ENCODE measurements around the gene CAMK4. TPM values are rescaled to one million over a fixed set of nuclear protein-coding genes. Genes with fewer than 3 reads are reported as not detected.

Gene CAMK4
- total and polyA plus RNA-seq, 2 of the 8 experiments (the other 6 are each of a cell fraction or from before 2014, with no cell fraction given): 1.8 to 8.3 TPM

DNA sequence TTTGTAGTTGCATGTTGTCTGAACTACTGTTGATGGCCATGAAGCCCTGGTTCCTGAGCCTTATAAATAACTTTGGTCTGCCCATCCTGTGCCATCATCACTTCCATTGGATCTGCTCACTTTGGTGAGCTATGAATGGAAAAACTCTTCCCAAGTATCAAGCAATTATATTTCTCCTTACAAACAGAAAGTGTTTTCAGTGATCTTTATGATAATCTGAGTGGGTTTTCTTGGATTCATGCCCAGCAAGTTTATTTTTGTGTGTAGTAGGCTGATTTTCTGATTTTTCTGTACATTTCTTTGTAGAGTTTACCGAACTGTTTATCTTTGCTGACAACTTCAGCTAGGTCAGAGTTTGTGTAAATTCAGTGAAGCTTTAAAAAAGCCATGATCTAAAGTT, 31.0 kb downstream of the CAMK4 start:
- POLR2A ChIA-PET (ENCODE audit: partially characterized antibody): no interaction called here
- no peak overlapping the region for H2AFZ ChIP-seq (ENCODE audit: low read length)
- CTCF ChIA-PET (ENCODE audit: partially characterized antibody): interaction anchor here (0.6 to 3.8 kb wide), 5 partner anchors 9 to 363 kb away, joined by 3 to 15 read pairs (median 3); no protein-coding TSS in a partner anchor

More for the DNA sequence above, 31.0 kb downstream of the CAMK4 start:
- H3K14ac ChIP-seq (ENCODE audit: insufficient read length): no peak overlapping the region
- no peak overlapping the region for H3K9ac ChIP-seq (replicated peaks in 1 of 4; ENCODE audit: extremely low read depth in 1 of 4, low read depth in 3 of 4, low read length in 3 of 4)
- H3K18ac ChIP-seq (ENCODE audit: extremely low read depth, low read length): no peak overlapping the region
- no peak overlapping the region for H3K23ac ChIP-seq (ENCODE audit: insufficient read length)
- H3K4me2 ChIP-seq (ENCODE audit: insufficient read depth in 1 of 2, low read depth in 2 of 2, low read length in 2 of 2): no peak overlapping the region
- no peaks in the 10 kb centered on the region for H3K9me3 ChIP-seq (ENCODE audit: insufficient read depth in 2 of 2, low read depth in 1 of 2, low read length in 1 of 2)
- TF ChIP-seq JUN (IDR thresholded peaks at IDR 0.05; ENCODE audit: low read depth, low read length) (no peak), POLR2A (IDR thresholded peaks at IDR 0.05; ENCODE audit: control extremely low read depth in 1 of 2, low read depth in 2 of 2, low read length in 2 of 2) (no peak), SIN3A (conservative IDR thresholded peaks at IDR 0.05 in 1 of 2, IDR thresholded peaks at IDR 0.05 in 1 of 2; ENCODE audit: low read depth in 1 of 2, low read length in 2 of 2) (no peak), KDM1A (IDR thresholded peaks at IDR 0.05; ENCODE audit: borderline replicate concordance, low read length) (no peak), ASH2L (IDR thresholded peaks at IDR 0.05; ENCODE audit: low read length) (no peak), BACH1 (IDR thresholded peaks at IDR 0.05; ENCODE audit: low read length) (no peak), GABPA (IDR thresholded peaks at IDR 0.05; ENCODE audit: borderline replicate concordance, insufficient read depth, low read length) (no peak), HDAC2 (IDR thresholded peaks at IDR 0.05; ENCODE audit: borderline replicate concordance in 1 of 2, low read depth in 2 of 2, low read length in 2 of 2) (no peak), RFX5 (IDR thresholded peaks at IDR 0.05; ENCODE audit: borderline replicate concordance, low read depth, low read length) (no peak), SRF (IDR thresholded peaks at IDR 0.05; ENCODE audit: low read depth, low read length) (no peak), SAP30 (IDR thresholded peaks at IDR 0.05; ENCODE audit: insufficient read depth, insufficient replicate concordance, low read length) (no peak)
- TF ChIP-seq, protein P1, sequence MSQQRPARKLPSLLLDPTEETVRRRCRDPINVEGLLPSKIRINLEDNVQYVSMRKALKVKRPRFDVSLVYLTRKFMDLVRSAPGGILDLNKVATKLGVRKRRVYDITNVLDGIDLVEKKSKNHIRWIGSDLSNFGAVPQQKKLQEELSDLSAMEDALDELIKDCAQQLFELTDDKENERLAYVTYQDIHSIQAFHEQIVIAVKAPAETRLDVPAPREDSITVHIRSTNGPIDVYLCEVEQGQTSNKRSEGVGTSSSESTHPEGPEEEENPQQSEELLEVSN (IDR thresholded peaks at IDR 0.05): no peak
- no peak overlapping the region for H2BK5ac ChIP-seq (ENCODE audit: low read depth, low read length)
- H4K20me1 ChIP-seq (replicated peaks in 1 of 2; ENCODE audit: control insufficient read depth in 1 of 2, insufficient read depth in 2 of 2, low read length in 2 of 2): no peaks in the 10 kb centered on the region
- H3K27ac ChIP-seq (ENCODE audit: low read depth, low read length): no peak overlapping the region
- H2BK12ac ChIP-seq (ENCODE audit: low read depth, low read length): no peak overlapping the region
- DNase-seq (ENCODE audit: low read depth in 1 of 2, low spot score in 2 of 2) (no peak), FAIRE-seq (no peak)
- H3K4ac ChIP-seq (replicated peaks; ENCODE audit: insufficient read length, low read depth, low read length): no peak overlapping the region
- no peak overlapping the region for H3K4me3 ChIP-seq (ENCODE audit: extremely low read depth in 1 of 4, insufficient read depth in 2 of 4, low read depth in 3 of 4, low read length in 4 of 4)
- H3K56ac ChIP-seq (replicated peaks; ENCODE audit: insufficient read length, low read depth, low read length): no peak overlapping the region
- no peak overlapping the region for H2AK5ac ChIP-seq (ENCODE audit: low read depth, low read length)
- H3K79me1 ChIP-seq (ENCODE audit: low read depth, low read length): no peaks in the 10 kb centered on the region; the same call in 1 of the 2 replicates
- H4K91ac ChIP-seq (replicated peaks; ENCODE audit: insufficient read length, low read length): no peak overlapping the region
- H4K5ac ChIP-seq (ENCODE audit: insufficient read length, low read depth, low read length): no peak overlapping the region
- H3K4me1 ChIP-seq (replicated peaks in 1 of 4; ENCODE audit: control insufficient read depth in 3 of 4, insufficient read depth in 4 of 4, low read length in 3 of 4): no peaks in the 10 kb centered on the region
- no peak overlapping the region for H4K8ac ChIP-seq (ENCODE audit: extremely low read depth, insufficient read depth, low read length)
- H2BK20ac ChIP-seq (ENCODE audit: low read length): no peak overlapping the region
- no peaks in the 10 kb centered on the region for H3K23me2 ChIP-seq (ENCODE audit: low read depth, low read length)
- H2BK15ac ChIP-seq (ENCODE audit: low read length): no peak overlapping the region
- H3K79me2 ChIP-seq (ENCODE audit: control insufficient read depth in 1 of 2, insufficient read depth in 2 of 2, low read length in 2 of 2): no peaks in the 10 kb centered on the region
- WGBS, 2 experiments (ENCODE audit: extremely low coverage in 1 of 2, insufficient coverage in 1 of 2, insufficient read length in 1 of 2, insufficient replicate concordance in 2 of 2, low coverage in 1 of 2, low lambda C conversion rate in 2 of 2, missing lambda C conversion rate in 1 of 2): 89% methylated on average over 1 of the region's 1 CpG; no CpG with 5 or more reads in 1 of the 2 experiments
- H3K36me3 ChIP-seq (ENCODE audit: control insufficient read depth in 2 of 4, insufficient read depth in 4 of 4, low read length in 3 of 4): no peaks in the 10 kb centered on the region
- no peaks in the 10 kb centered on the region for H3K27me3 ChIP-seq (replicated peaks in 1 of 4; ENCODE audit: control insufficient read depth in 3 of 4, extremely low read depth in 1 of 4, insufficient read depth in 3 of 4, low read length in 3 of 4)
- no peak overlapping the region for H2BK120ac ChIP-seq (replicated peaks; ENCODE audit: low read depth, low read length)

Measured in H1 (cell line).